ENCODE data around the gene CS.
A peak's percentile ranks its signal among the peaks of the same experiment; 100 is the strongest.
"Not testable (repeated sequence)": the region's sequence is repeated elsewhere in the genome, so short reads cannot be mapped to it uniquely, and the experiment has no call there.

CS gene

GRCh38 chr12:56299853-56300643 is at the start of gene CS:
TSS of gene CS (minus strand) at chr12:56300330. CDS start at chr12:56300201, 129 bp downstream.
- Histone ChIP-seq H3K4me1 (ENCODE audit: control insufficient read depth in 1 of 2, insufficient read depth in 2 of 2, low read length in 2 of 2) (peaks cover 43 to 54% of the 10 kb centered on the region in 2 donors), H3K27ac (ENCODE audit: low read depth, low read length) (peak within 1 kb of the TSS; percentile 89), H3K4me3 (ENCODE audit: low read depth in 1 of 2, low read length in 2 of 2) (peak within 1 kb of the TSS; percentile 81 to 86), H3K9me3 (ENCODE audit: control insufficient read depth in 1 of 2, low read length in 2 of 2) (no peaks in the 10 kb centered on the region), H3K27me3 (ENCODE audit: control insufficient read depth in 1 of 2, insufficient read depth in 2 of 2, low read length in 2 of 2) (no peaks in the 10 kb centered on the region), H3K9ac (ENCODE audit: low read depth in 1 of 2, low read length in 2 of 2) (peak within 1 kb of the TSS; percentile 92 to 93), H3K36me3 (ENCODE audit: control insufficient read depth in 1 of 2, insufficient read depth in 2 of 2, low read length in 2 of 2) (peaks cover 4 to 10% of the 10 kb centered on the region in 2 donors)

DNA sequence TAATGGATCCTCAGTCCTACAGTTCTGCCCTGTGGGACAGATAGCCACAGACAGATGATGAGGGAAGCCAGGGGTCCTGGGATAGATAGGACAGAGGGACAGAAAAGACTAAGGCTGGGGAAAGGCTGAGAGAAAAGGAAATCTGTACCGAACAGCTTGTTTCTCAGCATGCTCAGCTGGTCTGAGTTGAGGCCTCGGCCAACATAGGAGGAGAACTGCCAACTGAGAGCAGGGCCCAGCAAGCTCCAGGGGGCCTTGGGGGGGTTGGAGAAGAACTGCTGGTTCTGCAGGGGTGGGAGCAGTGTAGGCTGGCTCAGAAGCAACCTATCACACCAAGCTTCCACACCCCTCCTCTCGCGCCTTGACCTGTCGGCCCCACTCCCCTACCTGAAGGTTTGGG is 48.6 kb upstream of the CS start:
- Histone ChIP-seq H3K9ac (ENCODE audit: low read depth in 1 of 2, low read length in 2 of 2) (no peak overlapping the region), H3K4me3 (ENCODE audit: low read depth in 1 of 2, low read length in 2 of 2) (no peak overlapping the region), H3K27ac (ENCODE audit: low read depth, low read length) (no peak overlapping the region), H3K27me3 (ENCODE audit: control insufficient read depth in 1 of 2, insufficient read depth in 2 of 2, low read length in 2 of 2) (no peaks in the 10 kb centered on the region), H3K9me3 (ENCODE audit: control insufficient read depth in 1 of 2, low read length in 2 of 2) (no peaks in the 10 kb centered on the region), H3K4me1 (ENCODE audit: control insufficient read depth in 1 of 2, insufficient read depth in 2 of 2, low read length in 2 of 2) (no peaks in the 10 kb centered on the region), H3K36me3 (ENCODE audit: control insufficient read depth in 1 of 2, insufficient read depth in 2 of 2, low read length in 2 of 2) (peaks cover 48 to 79% of the 10 kb centered on the region in 2 donors)

GRCh38 chr12:56347255-56347654 is 47.1 kb upstream of the CS start:
- not testable (repeated sequence) for H3K27me3 ChIP-seq (ENCODE audit: control insufficient read depth in 1 of 2, insufficient read depth in 2 of 2, low read length in 2 of 2); H3K9ac ChIP-seq (ENCODE audit: low read depth in 1 of 2, low read length in 2 of 2); H3K27ac ChIP-seq (ENCODE audit: low read depth, low read length); H3K4me3 ChIP-seq (ENCODE audit: low read depth in 1 of 2, low read length in 2 of 2); H3K4me1 ChIP-seq (ENCODE audit: control insufficient read depth in 1 of 2, insufficient read depth in 2 of 2, low read length in 2 of 2); H3K9me3 ChIP-seq (ENCODE audit: control insufficient read depth in 1 of 2, low read length in 2 of 2)
- peaks cover 59 to 82% of the 10 kb centered on the region in 2 donors for H3K36me3 ChIP-seq (ENCODE audit: control insufficient read depth in 1 of 2, insufficient read depth in 2 of 2, low read length in 2 of 2)

DNA sequence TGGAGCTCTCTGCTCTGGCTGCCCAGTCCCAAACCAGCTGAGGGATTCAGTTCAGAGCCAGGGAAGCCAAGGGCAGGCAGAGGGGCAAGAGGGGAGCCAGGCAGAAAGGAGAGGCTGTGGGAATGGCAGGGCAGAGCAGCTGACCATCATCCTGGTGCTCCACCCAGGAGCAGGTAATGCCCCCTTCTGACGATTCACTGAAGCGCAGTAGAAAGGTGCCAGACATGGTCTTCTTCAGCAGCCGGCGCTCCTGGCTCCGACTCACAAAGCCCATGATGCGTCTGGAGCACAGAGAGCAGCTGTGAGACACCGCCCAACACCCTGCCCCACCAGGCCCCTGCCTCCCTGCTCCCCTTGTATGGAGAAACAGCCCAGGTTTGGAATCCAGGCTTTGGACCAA is 46.5 kb upstream of the CS start:
- H3K4me1 ChIP-seq (ENCODE audit: control insufficient read depth in 1 of 2, insufficient read depth in 2 of 2, low read length in 2 of 2), result no peaks in the 10 kb centered on the region
- no peaks in the 10 kb centered on the region for H3K9me3 ChIP-seq (ENCODE audit: control insufficient read depth in 1 of 2, low read length in 2 of 2)

GRCh38 chr12:56342290-56342689 is 42.2 kb upstream of the CS start:
- H3K4me1 ChIP-seq (ENCODE audit: control insufficient read depth in 1 of 2, insufficient read depth in 2 of 2, low read length in 2 of 2), result peaks cover 0 to 10% of the 10 kb centered on the region in 2 donors
- H3K9me3 ChIP-seq (ENCODE audit: control insufficient read depth in 1 of 2, low read length in 2 of 2); H3K9ac ChIP-seq (ENCODE audit: low read depth in 1 of 2, low read length in 2 of 2); H3K4me3 ChIP-seq (ENCODE audit: low read depth in 1 of 2, low read length in 2 of 2); H3K27ac ChIP-seq (ENCODE audit: low read depth, low read length); H3K27me3 ChIP-seq (ENCODE audit: control insufficient read depth in 1 of 2, insufficient read depth in 2 of 2, low read length in 2 of 2): not testable (repeated sequence)
- peaks cover 27 to 40% of the 10 kb centered on the region in 2 donors for H3K36me3 ChIP-seq (ENCODE audit: control insufficient read depth in 1 of 2, insufficient read depth in 2 of 2, low read length in 2 of 2)

More for the DNA sequence above, 46.5 kb upstream of the CS start:
- no peak overlapping the region for H3K27ac ChIP-seq (ENCODE audit: low read depth, low read length)
- no peak overlapping the region for H3K4me3 ChIP-seq (ENCODE audit: low read depth in 1 of 2, low read length in 2 of 2)
- H3K27me3 ChIP-seq (ENCODE audit: control insufficient read depth in 1 of 2, insufficient read depth in 2 of 2, low read length in 2 of 2), result no peaks in the 10 kb centered on the region
- peaks cover 59 to 78% of the 10 kb centered on the region in 2 donors for H3K36me3 ChIP-seq (ENCODE audit: control insufficient read depth in 1 of 2, insufficient read depth in 2 of 2, low read length in 2 of 2)
- H3K9ac ChIP-seq (ENCODE audit: low read depth in 1 of 2, low read length in 2 of 2), result no peak overlapping the region

DNA sequence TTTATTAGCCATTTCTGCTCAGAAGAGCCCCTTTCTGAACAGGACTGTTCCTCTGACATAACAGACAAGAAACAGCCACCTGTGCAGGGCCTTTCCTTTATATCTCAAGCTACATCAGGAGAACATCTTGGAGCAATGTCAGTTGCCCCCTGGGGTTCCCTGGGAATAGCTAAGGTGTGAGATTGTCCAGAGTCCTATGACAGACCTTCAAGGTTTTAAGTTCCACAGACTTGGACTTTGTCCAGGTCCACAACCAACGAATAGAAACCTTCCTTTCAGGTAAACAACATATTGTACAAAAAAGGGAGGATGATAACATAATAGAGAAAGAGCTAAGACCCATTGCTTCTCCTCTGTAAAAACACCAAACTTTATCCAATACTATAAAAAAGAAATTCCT is 41.5 kb upstream of the CS start:
- Histone ChIP-seq H3K9ac (ENCODE audit: low read depth in 1 of 2, low read length in 2 of 2) (no peak overlapping the region), H3K4me1 (ENCODE audit: control insufficient read depth in 1 of 2, insufficient read depth in 2 of 2, low read length in 2 of 2) (peaks cover 0 to 10% of the 10 kb centered on the region in 2 donors), H3K27me3 (ENCODE audit: control insufficient read depth in 1 of 2, insufficient read depth in 2 of 2, low read length in 2 of 2) (no peaks in the 10 kb centered on the region), H3K36me3 (ENCODE audit: control insufficient read depth in 1 of 2, insufficient read depth in 2 of 2, low read length in 2 of 2) (peaks cover 26 to 34% of the 10 kb centered on the region in 2 donors), H3K27ac (ENCODE audit: low read depth, low read length) (no peak overlapping the region), H3K4me3 (ENCODE audit: low read depth in 1 of 2, low read length in 2 of 2) (no peak overlapping the region), H3K9me3 (ENCODE audit: control insufficient read depth in 1 of 2, low read length in 2 of 2) (no peaks in the 10 kb centered on the region)

DNA sequence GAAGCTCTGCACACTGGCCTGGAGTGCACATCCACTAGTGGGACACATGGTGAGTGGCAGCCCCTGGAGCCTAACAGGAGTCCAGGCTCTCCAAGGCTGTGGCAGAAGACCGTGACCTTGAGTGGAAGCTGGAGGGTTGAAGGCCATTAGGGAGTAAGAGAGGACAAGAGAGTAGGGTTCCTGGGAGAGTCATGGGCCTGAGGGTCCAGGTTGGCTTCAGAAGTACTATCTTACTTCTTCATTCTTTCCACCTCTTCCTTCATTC is 39.0 kb upstream of the CS start:
- H3K36me3 ChIP-seq (ENCODE audit: control insufficient read depth in 1 of 2, insufficient read depth in 2 of 2, low read length in 2 of 2), result peaks cover 14 to 21% of the 10 kb centered on the region in 2 donors
- H3K4me1 ChIP-seq (ENCODE audit: control insufficient read depth in 1 of 2, insufficient read depth in 2 of 2, low read length in 2 of 2), result peaks cover 0 to 10% of the 10 kb centered on the region in 2 donors
- H3K9ac ChIP-seq (ENCODE audit: low read depth in 1 of 2, low read length in 2 of 2), result peak overlapping the region; percentile 12 to 22
- no peaks in the 10 kb centered on the region for H3K27me3 ChIP-seq (ENCODE audit: control insufficient read depth in 1 of 2, insufficient read depth in 2 of 2, low read length in 2 of 2)
- H3K9me3 ChIP-seq (ENCODE audit: control insufficient read depth in 1 of 2, low read length in 2 of 2), result no peaks in the 10 kb centered on the region
- no peak overlapping the region for H3K27ac ChIP-seq (ENCODE audit: low read depth, low read length)
- no peak overlapping the region for H3K4me3 ChIP-seq (ENCODE audit: low read depth in 1 of 2, low read length in 2 of 2)

DNA sequence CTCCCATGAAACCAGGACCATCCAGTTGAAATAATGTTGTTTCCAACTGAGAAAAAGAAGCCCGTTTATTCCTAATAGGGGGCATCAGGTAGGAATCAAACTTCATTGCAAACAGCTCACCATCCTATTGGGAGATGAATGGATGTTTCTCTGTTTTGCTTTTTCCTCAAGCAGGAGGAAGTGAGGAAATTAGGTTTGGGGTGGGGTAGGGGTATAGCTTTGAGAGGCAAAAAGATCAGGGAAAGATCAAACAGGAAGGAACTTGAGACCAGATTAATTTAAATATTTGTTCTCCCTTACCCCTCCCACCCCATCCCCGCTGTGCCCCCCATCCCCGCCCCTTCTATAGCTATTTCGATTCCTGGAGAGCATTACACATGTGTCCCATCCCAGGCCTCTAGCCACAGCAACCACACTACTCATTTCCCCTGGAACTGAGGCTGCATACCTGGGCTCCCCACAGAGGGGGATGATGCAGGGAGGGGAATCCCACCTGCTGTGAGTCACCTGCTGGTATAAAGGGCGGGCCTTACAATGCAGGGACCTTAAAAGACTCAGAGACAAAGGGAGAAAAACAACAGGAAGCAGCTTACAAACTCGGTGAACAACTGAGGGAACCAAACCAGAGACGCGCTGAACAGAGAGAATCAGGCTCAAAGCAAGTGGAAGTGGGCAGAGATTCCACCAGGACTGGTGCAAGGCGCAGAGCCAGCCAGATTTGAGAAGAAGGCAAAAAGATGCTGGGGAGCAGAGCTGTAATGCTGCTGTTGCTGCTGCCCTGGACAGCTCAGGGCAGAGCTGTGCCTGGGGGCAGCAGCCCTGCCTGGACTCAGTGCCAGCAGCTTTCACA is 38.4 kb upstream of the CS start, which contains the start of gene IL23A:
TSS of gene IL23A (plus strand) at position 577 of the 850 bp plus-strand sequence. CDS start at position 738, 161 bp downstream.
- Histone ChIP-seq H3K27ac (ENCODE audit: low read depth, low read length) (no peak within 1 kb of the TSS), H3K9me3 (ENCODE audit: control insufficient read depth in 1 of 2, low read length in 2 of 2) (no peaks in the 10 kb centered on the region), H3K27me3 (ENCODE audit: control insufficient read depth in 1 of 2, insufficient read depth in 2 of 2, low read length in 2 of 2) (no peaks in the 10 kb centered on the region), H3K9ac (ENCODE audit: low read depth in 1 of 2, low read length in 2 of 2) (peak within 1 kb of the TSS; percentile 12 to 22), H3K4me3 (ENCODE audit: low read depth in 1 of 2, low read length in 2 of 2) (no peak within 1 kb of the TSS), H3K36me3 (ENCODE audit: control insufficient read depth in 1 of 2, insufficient read depth in 2 of 2, low read length in 2 of 2) (peaks cover 8 to 16% of the 10 kb centered on the region in 2 donors), H3K4me1 (ENCODE audit: control insufficient read depth in 1 of 2, insufficient read depth in 2 of 2, low read length in 2 of 2) (peaks cover 1 to 10% of the 10 kb centered on the region in 2 donors)

- no peak overlapping the region for H3K4me3 ChIP-seq (ENCODE audit: low read depth in 1 of 2, low read length in 2 of 2)
- H3K9ac ChIP-seq (ENCODE audit: low read depth in 1 of 2, low read length in 2 of 2), result no peak overlapping the region
- H3K9me3 ChIP-seq (ENCODE audit: control insufficient read depth in 1 of 2, low read length in 2 of 2), result no peaks in the 10 kb centered on the region
- H3K27ac ChIP-seq (ENCODE audit: low read depth, low read length), result no peak overlapping the region
- peaks cover under 1 to 8% of the 10 kb centered on the region in 2 donors for H3K36me3 ChIP-seq (ENCODE audit: control insufficient read depth in 1 of 2, insufficient read depth in 2 of 2, low read length in 2 of 2)
- H3K27me3 ChIP-seq (ENCODE audit: control insufficient read depth in 1 of 2, insufficient read depth in 2 of 2, low read length in 2 of 2), result no peaks in the 10 kb centered on the region
- H3K4me1 ChIP-seq (ENCODE audit: control insufficient read depth in 1 of 2, insufficient read depth in 2 of 2, low read length in 2 of 2), result peaks cover 7 to 16% of the 10 kb centered on the region in 2 donors
Observed at GRCh38 chr12:56337753-56338251, 37.7 kb upstream of the CS start.

Data from duodenal mucosa (tissue), 2 donors.